Gastrocnemius medialis (tissue), 4 donors: ENCODE results near the gene ARRDC1. TPM values are rescaled to one million over a fixed set of nuclear protein-coding genes. Genes with fewer than 3 reads are reported as not detected.
"Not testable (repeated sequence)": the region's sequence is repeated elsewhere in the genome, so short reads cannot be mapped to it uniquely, and the experiment has no call there.

ENCODE experiments used
- ATAC-seq, 2 donors: fragments of 150-250 bp; one replicate each; pipeline ENCODE4 v1.9.1; 2016
- DNase-seq, 2 donors: peaks; one replicate each; pipeline ENCODE4 v3.0.0-alpha.2; 2019
- H3K27ac ChIP-seq, 4 donors: fragments of 200-600 bp; sonication (generic); 1 replicate in 1 of 4; 2 replicates in 3 of 4; pipeline ENCODE4 v1.5.1; 2016 to 2018; ENCODE audit warnings: mild to moderate bottlenecking in 2 of 4, moderate library complexity in 1 of 4
- H3K27me3 ChIP-seq, 3 donors: fragments of 200-600 bp; sonication (generic) in 2 of 3; 1 replicate in 1 of 3; 2 replicates in 2 of 3; pipeline versions ENCODE4 v1.5.1 to v1.6.0; 2016 to 2019; ENCODE audit warnings: mild to moderate bottlenecking in 1 of 3, moderate library complexity in 1 of 3
- H3K36me3 ChIP-seq, 2 donors: fragments of 200-600 bp; sonication (generic) in 1 of 2; one replicate each; pipeline ENCODE4 v1.5.1; 2017 to 2018
- H3K4me1 ChIP-seq, 2 donors: fragments of 200-600 bp; sonication (generic) in 1 of 2; one replicate each; pipeline ENCODE4 v1.5.1; 2016 to 2017; ENCODE audit warnings: mild to moderate bottlenecking in 2 of 2
- H3K4me3 ChIP-seq, 4 donors: fragments of 200-600 bp; sonication (generic) in 3 of 4; 1 replicate in 1 of 4; 2 replicates in 3 of 4; pipeline ENCODE4 v1.5.1; 2016 to 2019; ENCODE audit warnings: mild to moderate bottlenecking in 2 of 4
- H3K9me3 ChIP-seq, 3 donors: fragments of 200-600 bp; sonication (generic) in 2 of 3; 1 replicate in 1 of 3; 2 replicates in 2 of 3; pipeline ENCODE4 v1.5.1; 2016 to 2019
- CTCF ChIP-seq, 5 experiments: fragments of 450-650 bp in 3 of 5; fragments of 200-600 bp in 2 of 5; sonication (generic) in 2 of 5; IDR thresholded peaks in 4 of 5; conservative IDR thresholded peaks in 1 of 5; 1 replicate in 4 of 5; 2 replicates in 1 of 5; pipeline ENCODE4 v1.5.1; 2016 to 2019; ENCODE audit warnings: antibody characterized with exemption in 5 of 5, mild to moderate bottlenecking in 3 of 5, moderate library complexity in 3 of 5
- POLR2A ChIP-seq, 2 donors: fragments of 450-650 bp; IDR thresholded peaks; one replicate each; pipeline ENCODE4 v1.6.1; 2017; ENCODE audit warnings: antibody characterized with exemption in 2 of 2, mild to moderate bottlenecking in 2 of 2, moderate library complexity in 2 of 2
- in situ Hi-C, 4 donors: fragments of 200-750 bp; cut with MboI; loops; one replicate each; pipeline versions ENCODE4 v1.15.0 to v1.8.0; 2017; ENCODE audit warnings: low sequenced_read_pairs in 4 of 4
- intact Hi-C: fragments of 100-400 bp; cut with DNase I; formaldehyde crosslinking; loops from one replicate; pipeline ENCODE4 v1.15.1; 2023; ENCODE audit warnings: low total_unique reads
- total RNA-seq, 4 donors: library from RNA; depleted of rRNA; stranded (reverse); fragments of >200 nt; gene quantifications; one replicate each; pipeline versions ENCODE4 v1.1.0 to v1.2.3, GENCODE V29; 2016

The ARRDC1 gene
- total RNA-seq, 4 donors from 2014 or later = 20.5 to 23.7 (median 23.3) TPM

DNA sequence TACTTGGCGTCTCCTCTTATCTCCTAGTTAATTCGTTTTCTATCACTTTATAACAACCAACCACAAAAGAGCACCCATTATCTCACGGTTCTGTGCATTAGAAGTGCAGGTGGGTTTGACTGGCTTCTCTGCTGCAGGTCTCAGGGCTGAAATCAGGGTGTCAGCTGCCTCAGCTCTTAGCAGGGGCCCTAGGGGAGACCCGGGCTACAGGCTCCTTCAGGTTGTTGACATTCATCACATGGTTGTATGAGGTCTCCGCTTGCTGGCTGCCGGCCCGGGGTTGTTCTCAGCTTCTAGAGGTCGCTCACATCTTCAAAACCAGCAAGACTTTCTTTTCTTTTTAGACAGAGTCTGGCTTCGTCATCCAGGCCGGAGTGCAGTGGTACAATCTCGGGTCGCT is 12.3 kb upstream of the ARRDC1 start:
- DNase-seq (no peak), ATAC-seq (no peak)
- Histone ChIP-seq H3K27ac (no peak overlapping the region), H3K9me3 (no peaks in the 10 kb centered on the region), H3K36me3 (no peaks in the 10 kb centered on the region), H3K4me3 (no peak overlapping the region), H3K4me1 (peaks cover 7 to 12% of the 10 kb centered on the region in 2 donors), H3K27me3 (no peaks in the 10 kb centered on the region)
- intact Hi-C loops (no loop called here), in situ Hi-C loops (no loop called here)
- TF ChIP-seq POLR2A (IDR thresholded peaks at IDR 0.05) (no peak), CTCF (IDR thresholded peaks at IDR 0.05 in 4 of 5, conservative IDR thresholded peaks at IDR 0.05 in 1 of 5) (no peak)

- intact Hi-C loops, in situ Hi-C loops, H3K4me1 ChIP-seq, H3K9me3 ChIP-seq, ATAC-seq, H3K36me3 ChIP-seq, H3K27ac ChIP-seq, H3K27me3 ChIP-seq, H3K4me3 ChIP-seq, DNase-seq: not testable (repeated sequence)
Measured at GRCh38 chr9:137596577-137596976, 8.9 kb upstream of the ARRDC1 start.

- in situ Hi-C loops = no loop called here
Measured at GRCh38 chr9:137598943-137599342, 6.5 kb upstream of the ARRDC1 start.

GRCh38 chr9:137602661-137603060 is 2.8 kb upstream of the ARRDC1 start:
- H3K4me1 ChIP-seq = peaks cover 15 to 22% of the 10 kb centered on the region in 2 donors
- no peaks in the 10 kb centered on the region for H3K27me3 ChIP-seq
- H3K9me3 ChIP-seq = no peaks in the 10 kb centered on the region
- H3K4me3 ChIP-seq = no peak overlapping the region
- H3K27ac ChIP-seq = no peak overlapping the region
- H3K36me3 ChIP-seq = no peaks in the 10 kb centered on the region
- intact Hi-C loops = no loop called here
- no peak for DNase-seq
- TF ChIP-seq CTCF (IDR thresholded peaks at IDR 0.05 in 4 of 5, conservative IDR thresholded peaks at IDR 0.05 in 1 of 5) = no peak
- no peak for TF ChIP-seq POLR2A (IDR thresholded peaks at IDR 0.05)
- in situ Hi-C loops = no loop called here
- ATAC-seq = no peak

More at GRCh38 chr9:137598943-137599342, 6.5 kb upstream of the ARRDC1 start:
- no peaks in the 10 kb centered on the region for H3K27me3 ChIP-seq
- H3K27ac ChIP-seq = no peak overlapping the region
- intact Hi-C loops = no loop called here
- H3K9me3 ChIP-seq = no peaks in the 10 kb centered on the region
- no peak overlapping the region for H3K4me3 ChIP-seq
- H3K4me1 ChIP-seq = no peaks in the 10 kb centered on the region
- TF ChIP-seq CTCF (IDR thresholded peaks at IDR 0.05 in 4 of 5, conservative IDR thresholded peaks at IDR 0.05 in 1 of 5) = no peak
- ATAC-seq = no peak
- H3K36me3 ChIP-seq = no peaks in the 10 kb centered on the region
- no peak for DNase-seq

DNA sequence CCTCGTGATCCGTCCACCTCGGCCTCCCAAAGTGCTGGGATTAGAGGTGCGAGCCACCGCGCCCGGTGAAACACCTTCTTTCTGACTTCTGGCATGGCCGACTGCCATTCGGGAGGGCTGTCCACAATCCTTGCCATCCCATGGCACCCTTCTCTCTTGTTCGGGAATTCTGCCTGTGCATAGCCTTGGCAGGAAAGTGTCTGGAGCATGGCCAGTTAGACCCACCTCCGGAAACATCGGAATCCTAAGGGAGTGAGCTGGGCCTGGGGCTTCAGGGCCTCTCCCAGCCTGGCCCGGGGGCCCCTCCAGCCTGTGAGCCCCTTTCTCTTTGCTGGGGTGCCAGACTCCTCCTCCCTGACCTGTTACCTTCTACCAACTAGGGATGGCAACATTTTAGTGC is 1.6 kb upstream of the ARRDC1 start:
- in situ Hi-C loops = no loop called here
- ATAC-seq (no peak), DNase-seq (no peak)
- intact Hi-C loops = no loop called here
- Histone ChIP-seq H3K27ac (no peak overlapping the region), H3K4me1 (peaks cover 15 to 22% of the 10 kb centered on the region in 2 donors), H3K4me3 (no peak overlapping the region), H3K9me3 (no peaks in the 10 kb centered on the region), H3K27me3 (no peaks in the 10 kb centered on the region), H3K36me3 (no peaks in the 10 kb centered on the region)
- TF ChIP-seq POLR2A (IDR thresholded peaks at IDR 0.05) (no peak), CTCF (IDR thresholded peaks at IDR 0.05 in 4 of 5, conservative IDR thresholded peaks at IDR 0.05 in 1 of 5) (no peak)
